ENCODE measurements around the gene SPEM1.

- no peak for TF ChIP-seq FOXA1 (IDR thresholded peaks at IDR 0.05)
- no peak for TF ChIP-seq SP1 (IDR thresholded peaks at IDR 0.05)
- TF ChIP-seq FOXK2 (IDR thresholded peaks at IDR 0.05), result no peak
- TF ChIP-seq ARNT (IDR thresholded peaks at IDR 0.05), result no peak
- no peak for TF ChIP-seq NFRKB (IDR thresholded peaks at IDR 0.05)
- no peak for TF ChIP-seq FOXM1 (IDR thresholded peaks at IDR 0.05; ENCODE audit: borderline replicate concordance)
- TF ChIP-seq ELF4 (IDR thresholded peaks at IDR 0.05), result no peak
- TF ChIP-seq CTBP1 (IDR thresholded peaks at IDR 0.05; ENCODE audit: borderline replicate concordance), result no peak
- TF ChIP-seq SUZ12 (IDR thresholded peaks at IDR 0.05), result no peak
- no peak for TF ChIP-seq TARDBP (IDR thresholded peaks at IDR 0.05)
Observed at GRCh38 chr17:7415784-7416183, 4.3 kb upstream of the SPEM1 start.

All from HEK293T (cell line).